ENCODE measurements around the gene OR5C1. TPM values are rescaled to one million over a fixed set of nuclear protein-coding genes. Genes with fewer than 3 reads are reported as not detected.

The OR5C1 gene
- total and polyA plus RNA-seq, 4 donors: not detected

DNA sequence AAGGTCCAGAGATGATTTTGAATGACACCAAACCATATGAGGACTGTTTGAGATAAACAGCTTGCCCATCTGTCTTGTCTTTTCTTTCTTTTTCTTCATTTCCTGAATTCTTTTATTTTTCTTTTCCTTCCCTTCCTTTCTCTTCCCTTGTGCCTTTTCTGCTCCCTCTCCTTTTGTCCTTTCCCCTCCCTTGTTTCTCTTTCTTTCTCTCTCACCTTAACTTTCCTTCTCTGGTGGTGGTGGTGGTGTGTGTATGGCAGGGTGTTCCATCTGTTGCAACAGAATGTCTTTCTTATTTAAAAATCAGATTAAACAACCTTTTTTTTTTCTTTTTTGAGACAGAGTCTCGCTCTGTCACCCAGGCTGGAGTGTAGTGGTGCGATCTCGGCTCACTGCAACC lies 43.5 kb downstream of the OR5C1 start:
- 90% methylated on average over 3 of the region's 3 CpGs for whole genome bisulfite sequencing

DNA sequence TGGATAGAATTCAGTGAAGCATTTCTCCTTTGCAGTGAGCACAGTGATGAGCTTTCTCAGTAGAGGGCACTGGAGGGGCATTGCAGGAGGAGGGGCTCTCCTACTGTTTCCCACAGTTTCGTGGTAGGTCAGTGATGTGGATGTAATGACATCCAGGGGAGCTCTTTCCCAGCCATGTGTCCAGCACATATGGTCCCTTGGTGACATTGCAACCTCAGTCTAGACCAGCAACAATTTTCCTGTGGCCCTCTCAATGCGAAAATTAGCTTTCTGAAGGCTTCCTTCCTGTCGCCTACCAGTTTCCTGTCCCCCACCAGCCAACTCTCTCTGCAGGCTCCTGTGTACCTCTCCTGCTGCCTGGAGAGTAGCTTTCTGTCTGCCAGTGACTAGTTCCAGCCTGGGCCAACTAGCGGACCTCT lies 46.6 kb downstream of the OR5C1 start:
- DNase-seq (ENCODE audit: low spot score): no peak
- H3K27me3 ChIP-seq (ENCODE audit: control insufficient read depth in 4 of 4, insufficient read depth in 4 of 4, low read length in 3 of 4): no peaks in the 10 kb centered on the region
- no peaks in the 10 kb centered on the region for H3K9me3 ChIP-seq (ENCODE audit: control insufficient read depth in 4 of 4, low read length in 3 of 4)
- no peak for TF ChIP-seq FOXA2 (IDR thresholded peaks at IDR 0.05)
- no peak for TF ChIP-seq RAD21 (IDR thresholded peaks at IDR 0.05)
- TF ChIP-seq, protein P1, sequence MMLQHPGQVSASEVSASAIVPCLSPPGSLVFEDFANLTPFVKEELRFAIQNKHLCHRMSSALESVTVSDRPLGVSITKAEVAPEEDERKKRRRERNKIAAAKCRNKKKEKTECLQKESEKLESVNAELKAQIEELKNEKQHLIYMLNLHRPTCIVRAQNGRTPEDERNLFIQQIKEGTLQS (IDR thresholded peaks at IDR 0.05): no peak
- no peak for TF ChIP-seq RXRA (IDR thresholded peaks at IDR 0.05)
- no peak for TF ChIP-seq TAF1 (conservative IDR thresholded peaks at IDR 0.05)
- TF ChIP-seq, protein P2, sequence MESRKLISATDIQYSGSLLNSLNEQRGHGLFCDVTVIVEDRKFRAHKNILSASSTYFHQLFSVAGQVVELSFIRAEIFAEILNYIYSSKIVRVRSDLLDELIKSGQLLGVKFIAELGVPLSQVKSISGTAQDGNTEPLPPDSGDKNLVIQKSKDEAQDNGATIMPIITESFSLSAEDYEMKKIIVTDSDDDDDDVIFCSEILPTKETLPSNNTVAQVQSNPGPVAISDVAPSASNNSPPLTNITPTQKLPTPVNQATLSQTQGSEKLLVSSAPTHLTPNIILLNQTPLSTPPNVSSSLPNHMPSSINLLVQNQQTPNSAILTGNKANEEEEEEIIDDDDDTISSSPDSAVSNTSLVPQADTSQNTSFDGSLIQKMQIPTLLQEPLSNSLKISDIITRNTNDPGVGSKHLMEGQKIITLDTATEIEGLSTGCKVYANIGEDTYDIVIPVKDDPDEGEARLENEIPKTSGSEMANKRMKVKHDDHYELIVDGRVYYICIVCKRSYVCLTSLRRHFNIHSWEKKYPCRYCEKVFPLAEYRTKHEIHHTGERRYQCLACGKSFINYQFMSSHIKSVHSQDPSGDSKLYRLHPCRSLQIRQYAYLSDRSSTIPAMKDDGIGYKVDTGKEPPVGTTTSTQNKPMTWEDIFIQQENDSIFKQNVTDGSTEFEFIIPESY (IDR thresholded peaks at IDR 0.05): no peak
- H3K36me3 ChIP-seq (ENCODE audit: control insufficient read depth in 4 of 4, insufficient read depth in 3 of 4, low read depth in 1 of 4, low read length in 3 of 4): no peaks in the 10 kb centered on the region
- no peaks in the 10 kb centered on the region for H3K4me1 ChIP-seq (ENCODE audit: control insufficient read depth in 4 of 4, insufficient read depth in 4 of 4, low read length in 3 of 4)
- WGBS: 69% methylated on average over 4 of the region's 4 CpGs
- no peak overlapping the region for H3K9ac ChIP-seq (ENCODE audit: low read depth in 1 of 2, low read length in 2 of 2)
- H3K27ac ChIP-seq (ENCODE audit: low read depth in 1 of 2, low read length in 2 of 2): no peak overlapping the region
- no peak overlapping the region for H3K4me3 ChIP-seq (ENCODE audit: low read depth in 1 of 3, low read length in 3 of 3)

More for the DNA sequence above, 43.5 kb downstream of the OR5C1 start:
- H3K9ac ChIP-seq (ENCODE audit: low read depth in 1 of 2, low read length in 2 of 2): no peak overlapping the region
- H3K4me3 ChIP-seq (ENCODE audit: low read depth in 1 of 3, low read length in 3 of 3): no peak overlapping the region
- H3K4me1 ChIP-seq (ENCODE audit: control insufficient read depth in 4 of 4, insufficient read depth in 4 of 4, low read length in 3 of 4): peaks cover 2 to 11% (median 6%) of the 10 kb centered on the region in 4 donors
- H3K9me3 ChIP-seq (ENCODE audit: control insufficient read depth in 4 of 4, low read length in 3 of 4): no peaks in the 10 kb centered on the region
- H3K36me3 ChIP-seq (ENCODE audit: control insufficient read depth in 4 of 4, insufficient read depth in 3 of 4, low read depth in 1 of 4, low read length in 3 of 4): no peaks in the 10 kb centered on the region
- no peak for TF ChIP-seq EGR1 (IDR thresholded peaks at IDR 0.05; ENCODE audit: low read depth in 2 of 2)
- no peak for TF ChIP-seq HNF4G (IDR thresholded peaks at IDR 0.05)
- TF ChIP-seq, protein P3, sequence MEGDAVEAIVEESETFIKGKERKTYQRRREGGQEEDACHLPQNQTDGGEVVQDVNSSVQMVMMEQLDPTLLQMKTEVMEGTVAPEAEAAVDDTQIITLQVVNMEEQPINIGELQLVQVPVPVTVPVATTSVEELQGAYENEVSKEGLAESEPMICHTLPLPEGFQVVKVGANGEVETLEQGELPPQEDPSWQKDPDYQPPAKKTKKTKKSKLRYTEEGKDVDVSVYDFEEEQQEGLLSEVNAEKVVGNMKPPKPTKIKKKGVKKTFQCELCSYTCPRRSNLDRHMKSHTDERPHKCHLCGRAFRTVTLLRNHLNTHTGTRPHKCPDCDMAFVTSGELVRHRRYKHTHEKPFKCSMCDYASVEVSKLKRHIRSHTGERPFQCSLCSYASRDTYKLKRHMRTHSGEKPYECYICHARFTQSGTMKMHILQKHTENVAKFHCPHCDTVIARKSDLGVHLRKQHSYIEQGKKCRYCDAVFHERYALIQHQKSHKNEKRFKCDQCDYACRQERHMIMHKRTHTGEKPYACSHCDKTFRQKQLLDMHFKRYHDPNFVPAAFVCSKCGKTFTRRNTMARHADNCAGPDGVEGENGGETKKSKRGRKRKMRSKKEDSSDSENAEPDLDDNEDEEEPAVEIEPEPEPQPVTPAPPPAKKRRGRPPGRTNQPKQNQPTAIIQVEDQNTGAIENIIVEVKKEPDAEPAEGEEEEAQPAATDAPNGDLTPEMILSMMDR (IDR thresholded peaks at IDR 0.05; ENCODE audit: low read depth, low read length, missing input control): no peak
- TF ChIP-seq RXRA (IDR thresholded peaks at IDR 0.05): no peak
- no peak for TF ChIP-seq MAX (IDR thresholded peaks at IDR 0.05)
- no peak for TF ChIP-seq HNF4A (conservative IDR thresholded peaks at IDR 0.05)
- TF ChIP-seq, protein P2 (IDR thresholded peaks at IDR 0.05): no peak
- TF ChIP-seq TAF1 (conservative IDR thresholded peaks at IDR 0.05): no peak
- no peak for TF ChIP-seq FOXA1 (IDR thresholded peaks at IDR 0.05)
- TF ChIP-seq FOXA2 (IDR thresholded peaks at IDR 0.05): no peak
- TF ChIP-seq JUND (IDR thresholded peaks at IDR 0.05): no peak
- TF ChIP-seq, protein P1 (IDR thresholded peaks at IDR 0.05): no peak
- H3K27ac ChIP-seq (ENCODE audit: low read depth in 1 of 2, low read length in 2 of 2): no peak overlapping the region
- no peaks in the 10 kb centered on the region for H3K27me3 ChIP-seq (ENCODE audit: control insufficient read depth in 4 of 4, insufficient read depth in 4 of 4, low read length in 3 of 4)
- no peak for DNase-seq (ENCODE audit: low spot score)

All from liver (tissue), 9 donors.